Dermis microvascular lymphatic vessel endothelial cell (primary cell): ENCODE measurements around the gene CD34. TPM values are rescaled to one million over a fixed set of nuclear protein-coding genes. Genes with fewer than 3 reads are reported as not detected.
"Not testable (repeated sequence)": the region's sequence is repeated elsewhere in the genome, so short reads cannot be mapped to it uniquely, and the experiment has no call there.

ENCODE experiments used
- DNase-seq, 2 donors: peaks; one replicate each; pipeline versions ENCODE4 v3.0.0 to v3.0.0-alpha.2; 2010; ENCODE audit warnings: low read depth in 2 of 2
- total RNA-seq: library from RNA; depleted of rRNA; stranded (reverse); fragments of >200 nt; gene quantifications from 2 replicates; pipeline ENCODE4 v1.2.1, GENCODE V29; 2014

Gene CD34
- total RNA-seq, 1 donor from 2014 or later = 19.8 TPM

DNA sequence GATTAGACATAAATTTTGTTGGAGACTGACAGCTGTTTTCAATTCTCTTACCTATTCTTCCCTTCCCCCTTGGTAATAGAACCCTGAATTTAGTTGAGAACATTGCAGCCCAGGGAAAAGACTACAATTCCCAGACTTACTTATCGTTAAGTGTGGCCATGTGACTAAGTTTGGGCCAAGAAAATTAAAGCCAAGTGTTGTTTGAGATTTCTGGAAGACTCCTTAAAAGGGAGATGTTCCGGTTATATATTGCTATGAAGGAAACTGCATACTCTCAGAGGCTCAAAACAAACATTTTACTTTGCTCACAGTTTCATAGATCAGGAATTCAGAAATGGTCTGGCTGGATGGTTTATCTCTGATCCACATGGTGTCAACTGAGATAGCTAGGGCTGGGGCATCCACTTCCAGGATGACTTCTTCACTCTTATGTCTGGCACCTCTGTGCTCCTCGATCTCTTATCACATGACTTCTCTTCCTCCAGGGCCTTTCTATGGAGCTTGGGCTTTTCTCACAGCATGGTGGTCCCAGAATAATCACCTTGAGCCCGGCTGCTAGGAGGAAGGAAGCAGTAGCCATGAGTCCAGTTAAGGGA lies 22.4 kb upstream of the CD34 start:
- no peak for DNase-seq

DNA sequence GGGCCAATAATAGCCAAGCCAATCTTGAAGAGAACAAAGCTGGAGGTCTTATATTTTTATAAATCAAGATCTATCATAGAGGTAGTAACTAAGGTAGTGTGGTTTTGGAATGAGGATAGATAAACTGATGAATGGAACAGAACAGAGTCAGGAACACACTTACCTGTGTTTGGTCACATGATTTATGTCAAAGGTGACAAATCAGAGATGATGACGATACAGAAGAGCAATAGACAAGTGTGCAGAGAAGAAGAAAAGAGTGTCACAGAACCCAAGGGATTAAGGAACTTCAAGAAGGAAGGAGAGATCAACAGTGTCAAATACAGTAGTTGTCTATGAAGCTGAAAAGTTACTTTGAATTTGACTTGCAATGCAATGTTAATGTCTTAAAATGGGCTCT lies 16.1 kb upstream of the CD34 start:
- no peak for DNase-seq

DNA sequence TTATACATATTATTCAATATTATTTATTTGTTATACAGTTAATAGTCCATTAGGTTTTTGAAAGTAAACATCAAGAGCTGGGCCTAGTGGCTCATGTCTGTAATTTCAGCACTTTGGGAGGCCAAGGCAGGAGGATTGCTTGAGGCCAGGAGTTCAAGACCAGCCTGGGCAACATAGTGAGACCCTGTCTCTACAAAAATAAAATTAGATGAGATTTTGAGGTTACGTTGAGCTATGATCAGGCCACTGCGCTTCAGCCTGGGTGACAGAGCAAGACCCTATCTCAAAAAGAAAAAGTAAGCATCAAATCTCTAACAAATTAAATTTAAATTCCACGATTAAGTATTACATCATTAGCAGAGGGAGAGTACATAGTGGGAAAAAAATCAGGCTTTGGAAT lies 15.0 kb upstream of the CD34 start:
- DNase-seq = not testable (repeated sequence)

DNA sequence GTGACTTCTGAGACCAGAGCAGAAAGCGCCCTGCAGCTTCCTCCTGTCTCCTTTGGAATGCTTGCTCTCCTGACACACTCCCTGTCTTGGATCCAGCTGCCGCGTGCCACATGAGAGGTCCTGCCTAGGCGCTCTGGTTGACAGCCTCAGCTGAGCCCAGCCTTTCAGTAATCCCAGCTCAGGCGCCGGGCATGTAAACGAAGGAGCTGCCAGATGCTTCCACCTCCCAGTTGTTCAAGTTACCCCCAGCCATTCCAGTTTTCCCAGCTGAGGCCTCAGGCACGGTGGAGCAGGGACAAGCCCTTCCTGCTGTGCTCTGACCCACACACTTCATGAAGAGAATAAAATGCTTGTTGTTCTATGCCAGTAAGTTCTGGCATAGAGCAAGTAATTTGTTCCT lies 14.3 kb upstream of the CD34 start:
- peak; percentile 43 to 76 for DNase-seq

DNA sequence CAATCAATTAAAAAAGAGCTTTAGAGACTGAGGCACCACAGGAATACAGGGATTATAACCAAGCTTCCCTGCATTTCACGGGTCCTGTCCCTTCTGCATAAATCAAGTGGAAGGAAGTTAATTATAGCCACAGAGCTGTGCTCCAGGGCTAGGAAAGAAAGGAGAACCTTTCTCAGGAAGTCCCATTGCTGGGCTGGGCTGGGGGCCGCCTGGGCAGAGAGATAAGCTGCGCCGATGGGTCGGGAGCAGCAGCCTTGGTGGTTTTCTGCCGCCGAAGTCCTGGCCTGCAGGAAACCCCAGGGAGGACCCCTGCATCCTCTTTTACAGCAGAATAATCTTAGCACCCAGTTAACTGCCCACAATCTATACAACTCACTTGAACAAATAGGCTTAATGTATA lies 12.6 kb upstream of the CD34 start:
- DNase-seq = peak in 1 of 2 donors; percentile 84

DNA sequence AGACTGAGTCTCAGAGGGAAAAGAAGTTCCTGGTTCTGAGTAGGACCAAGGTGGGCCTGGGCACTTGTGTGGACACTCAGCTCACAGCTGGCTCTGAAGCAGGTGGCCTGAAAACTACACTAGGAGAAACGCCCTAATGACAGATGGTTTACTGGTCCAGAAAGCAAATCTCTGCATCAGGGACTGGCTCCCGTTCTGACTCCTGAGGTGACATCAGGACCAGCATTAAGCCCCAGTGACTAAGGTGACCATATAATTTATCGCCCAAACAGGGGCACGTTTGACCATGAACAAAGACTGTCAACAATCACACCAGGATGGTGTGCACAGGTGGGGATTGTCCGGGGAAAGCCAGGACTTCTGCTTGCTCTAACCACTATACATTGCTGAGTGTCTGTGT lies 12.2 kb upstream of the CD34 start:
- DNase-seq = no peak

DNA sequence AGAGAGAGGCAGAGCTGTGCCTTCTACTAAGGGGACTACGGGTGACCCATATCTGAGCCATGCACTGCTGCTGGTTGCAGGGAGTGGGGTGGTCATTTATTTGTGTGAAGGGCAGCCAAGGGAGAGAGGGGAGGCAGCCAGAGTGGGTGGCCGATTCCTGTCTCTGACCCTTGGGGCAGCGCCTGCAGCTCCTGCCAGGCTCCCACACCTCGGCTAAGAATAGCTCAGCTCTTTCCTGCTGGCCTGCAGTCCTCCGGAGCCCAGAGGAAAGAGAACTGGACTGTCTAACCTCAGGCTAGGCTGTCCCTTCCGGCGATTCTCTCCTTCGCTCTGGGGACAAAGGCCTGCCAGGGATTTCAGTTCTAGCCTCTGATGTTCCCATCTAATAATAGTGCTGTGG lies 11.6 kb upstream of the CD34 start:
- DNase-seq = peak; percentile 64 to 86

DNA sequence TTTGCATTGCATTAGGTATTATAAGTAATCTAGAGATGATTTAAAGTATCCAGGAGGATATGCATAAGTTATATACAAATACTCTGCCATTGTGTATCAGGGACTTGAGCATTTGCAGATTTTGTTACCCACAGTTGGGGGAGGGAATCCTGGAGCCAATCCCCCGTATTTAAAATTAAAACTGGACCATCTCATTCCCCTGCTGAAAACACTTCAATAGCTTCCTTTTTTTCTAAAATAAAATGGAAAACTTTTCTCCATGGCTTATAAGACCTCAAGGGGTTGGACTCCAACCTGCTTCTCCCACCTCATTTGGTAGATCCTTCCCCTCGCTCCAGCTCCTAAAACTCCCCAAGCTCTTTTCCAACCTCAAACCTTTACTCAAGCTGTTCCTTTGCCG lies 10.4 kb upstream of the CD34 start:
- DNase-seq = no peak

DNA sequence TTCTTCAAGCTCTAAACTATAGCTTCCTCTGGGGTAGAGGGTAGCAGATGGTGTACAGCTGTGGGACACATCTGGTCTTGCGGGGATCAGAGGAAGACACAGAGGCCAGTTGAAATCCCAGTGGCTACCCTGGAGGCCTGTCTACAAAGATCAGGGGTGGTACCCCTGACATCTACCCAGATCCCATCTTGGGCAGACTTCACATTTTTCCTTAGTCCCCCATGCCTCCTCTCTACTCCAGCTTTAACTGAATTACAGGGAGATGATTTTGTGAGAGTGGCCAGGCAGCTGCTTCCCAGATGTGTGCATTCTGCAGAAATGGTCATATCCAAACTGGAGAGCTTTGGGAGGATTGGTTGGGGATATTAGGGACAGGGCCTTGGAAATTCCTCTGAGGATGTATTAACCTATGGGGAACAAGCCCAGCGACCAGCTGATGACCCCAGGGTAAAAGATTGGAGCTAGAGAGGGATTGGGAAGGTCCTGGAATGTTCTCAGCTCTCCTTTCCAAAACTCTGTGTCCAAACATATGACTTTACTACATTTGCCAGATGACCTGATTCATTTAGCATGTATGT lies 9.6 kb upstream of the CD34 start:
- no peak for DNase-seq

DNA sequence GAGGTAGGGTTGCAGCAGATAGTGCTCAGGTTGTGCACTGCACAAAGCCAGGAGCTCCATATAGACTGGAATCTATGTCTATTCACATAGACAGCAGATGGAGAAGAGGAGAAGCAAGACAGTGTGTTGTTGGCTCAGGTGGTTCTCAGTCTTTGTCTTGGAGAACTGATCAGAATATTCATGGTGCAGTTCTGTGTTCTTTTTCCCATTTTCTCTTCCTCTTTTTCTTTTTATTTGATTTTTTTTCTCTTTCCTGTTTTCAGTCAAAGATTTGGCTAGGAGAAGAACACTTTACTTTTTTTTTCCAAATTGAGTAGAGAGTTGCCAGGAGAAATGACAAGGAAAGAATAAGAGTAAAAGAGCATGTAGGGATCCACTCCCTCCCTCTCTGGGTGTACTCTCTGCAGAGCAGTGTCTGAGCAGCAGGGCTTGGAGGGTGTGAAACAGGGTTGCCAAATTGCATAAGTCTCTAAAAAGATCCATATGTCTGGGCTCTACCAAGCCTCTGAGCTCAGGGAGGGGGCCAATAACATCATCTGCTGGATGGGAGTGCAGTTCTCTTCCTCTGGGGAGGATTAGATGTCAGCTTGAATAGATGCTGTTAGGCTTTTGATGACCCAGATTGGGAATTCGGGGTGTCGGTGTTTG lies 8.7 kb upstream of the CD34 start:
- DNase-seq = peak in 1 of 2 donors; percentile 13

DNA sequence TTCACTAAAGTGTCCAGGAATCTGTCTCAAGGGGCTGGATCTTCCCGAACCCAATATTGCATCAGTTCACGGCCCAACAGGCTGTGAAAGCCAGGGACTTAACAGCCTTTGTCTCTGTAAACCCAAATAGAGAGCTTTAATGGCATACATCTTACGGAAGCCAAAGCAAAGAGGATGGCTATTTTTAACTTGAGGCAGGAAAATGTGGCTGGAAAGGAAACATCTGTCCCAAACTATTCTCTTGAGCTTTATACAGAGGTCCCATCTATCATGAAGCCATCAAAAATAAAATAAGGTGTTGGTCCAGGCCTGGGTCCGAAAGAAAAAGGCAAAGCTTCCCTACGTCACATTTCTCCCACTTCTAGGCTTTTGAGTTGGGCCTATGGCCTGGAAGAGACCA lies 7.7 kb upstream of the CD34 start:
- peak; percentile 43 to 73 for DNase-seq

DNA sequence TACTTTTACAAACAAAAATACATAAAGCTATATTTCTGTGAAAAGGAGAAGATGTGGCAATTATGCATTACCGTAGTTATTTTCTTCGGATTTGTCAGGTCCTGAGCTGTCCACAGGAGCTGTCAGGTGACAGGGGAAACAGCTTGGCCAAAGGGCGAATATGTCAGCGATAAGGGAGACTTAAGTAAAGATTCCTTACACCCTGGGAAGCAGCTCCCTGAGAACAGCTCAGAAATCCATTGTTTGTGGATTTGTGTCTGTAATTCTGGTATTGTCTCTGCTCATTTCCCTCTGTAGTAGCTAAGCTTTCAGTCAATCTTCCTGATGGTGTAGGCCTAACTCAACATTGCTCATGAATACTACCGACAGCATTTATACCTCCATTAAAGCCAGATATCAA lies 7.1 kb upstream of the CD34 start:
- DNase-seq = peak in 1 of 2 donors; percentile 38

DNA sequence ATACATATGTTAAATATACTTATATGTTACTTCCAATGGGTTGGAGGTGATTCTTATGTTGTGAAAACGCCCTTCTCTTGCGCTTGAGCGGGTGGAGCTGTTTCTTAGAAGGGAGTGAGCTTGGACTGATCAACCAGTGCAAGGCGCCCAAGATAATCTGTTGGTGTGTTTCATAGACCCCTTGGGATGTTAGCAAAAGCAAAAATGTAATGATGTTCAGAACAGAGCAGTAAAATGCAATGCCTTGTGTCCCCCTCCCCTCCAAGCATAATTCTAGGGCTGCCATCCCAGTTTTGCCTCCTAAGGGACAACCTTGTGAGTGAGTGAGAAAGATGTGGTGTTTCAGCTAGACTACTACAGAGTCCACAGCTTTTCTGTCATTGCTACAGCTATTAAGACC lies 6.2 kb upstream of the CD34 start:
- DNase-seq = no peak

DNA sequence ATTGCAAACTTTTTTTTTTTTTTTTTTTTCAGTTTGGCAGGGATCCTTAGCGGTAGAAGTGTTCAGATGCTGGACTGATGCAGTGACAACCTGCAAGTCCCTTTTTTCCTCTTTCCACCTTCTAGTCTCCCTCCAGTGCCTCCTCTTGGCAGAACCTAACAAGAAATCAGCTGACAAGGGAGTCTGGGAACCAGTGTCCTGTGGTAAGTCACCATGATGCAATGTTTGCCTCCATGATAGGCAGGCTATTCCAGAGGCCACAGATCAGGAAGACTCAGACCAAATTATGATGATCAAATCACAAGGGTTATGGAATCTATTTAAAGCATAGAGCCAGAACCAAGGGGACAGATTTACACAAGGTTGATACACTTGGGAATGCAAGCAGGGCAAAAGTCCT lies 3.0 kb upstream of the CD34 start:
- no peak for DNase-seq

DNA sequence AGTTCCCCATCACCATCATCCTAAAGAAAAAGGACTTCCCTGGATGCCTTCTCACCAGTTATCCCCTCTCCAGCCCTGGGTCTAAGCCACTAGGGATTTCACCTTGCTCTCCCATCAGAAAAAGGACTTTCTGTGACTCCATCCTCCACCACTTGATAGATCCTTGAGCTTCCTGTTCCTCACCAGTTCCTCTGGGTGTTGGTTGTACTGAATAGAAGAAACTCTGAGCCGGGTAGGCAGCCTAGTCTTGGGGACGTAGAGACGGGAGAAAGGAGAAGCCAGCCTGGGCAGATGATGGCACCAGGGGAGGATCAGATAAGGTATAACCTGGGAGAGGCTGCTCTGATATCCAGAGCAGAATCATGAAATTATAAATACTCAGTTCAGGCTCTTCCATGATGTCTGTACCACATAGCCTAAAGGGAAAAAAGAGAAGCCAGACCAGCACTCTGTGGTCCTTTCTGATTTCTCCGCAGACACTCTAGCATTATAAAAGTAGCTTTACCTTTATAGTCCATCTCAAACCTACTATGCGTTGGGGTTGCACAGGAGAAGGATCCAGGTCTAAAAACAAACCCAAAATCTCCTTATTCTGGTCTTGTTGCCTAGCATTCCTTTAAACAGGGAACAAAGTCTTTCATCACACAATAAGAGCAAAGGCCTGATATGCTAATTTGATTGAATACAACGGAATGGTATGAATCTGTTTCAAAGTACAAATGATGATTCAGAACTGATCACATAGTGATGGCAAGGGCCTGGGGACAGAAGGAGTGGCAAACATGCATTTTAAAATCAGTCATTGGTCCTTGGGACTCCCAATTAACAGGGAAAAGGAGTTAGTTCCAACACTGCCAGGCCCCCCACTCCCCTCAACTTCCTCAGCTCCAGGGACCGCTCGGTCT lies 1.2 kb upstream of the CD34 start:
- DNase-seq = no peak

DNA sequence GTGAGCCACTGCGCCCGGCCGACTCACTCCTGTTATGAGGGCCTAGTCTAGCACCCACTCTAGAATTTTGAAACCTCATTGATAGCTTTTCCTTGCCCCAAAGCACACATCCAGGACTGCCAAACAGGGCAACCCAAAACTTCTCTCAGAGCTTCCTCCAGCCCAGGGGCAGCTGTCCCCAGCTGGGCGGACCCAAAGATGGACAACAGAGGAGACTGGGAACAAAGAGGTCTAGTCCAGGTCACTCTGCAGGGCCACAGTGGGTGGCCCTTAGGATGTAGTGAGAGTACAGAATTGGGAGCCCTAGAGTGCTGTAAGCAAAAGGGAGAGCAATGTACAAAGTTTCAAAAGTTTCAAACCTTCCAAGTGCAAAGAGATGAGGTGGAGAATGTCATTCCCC lies 1.2 kb downstream of the CD34 start:
- no peak for DNase-seq

DNA sequence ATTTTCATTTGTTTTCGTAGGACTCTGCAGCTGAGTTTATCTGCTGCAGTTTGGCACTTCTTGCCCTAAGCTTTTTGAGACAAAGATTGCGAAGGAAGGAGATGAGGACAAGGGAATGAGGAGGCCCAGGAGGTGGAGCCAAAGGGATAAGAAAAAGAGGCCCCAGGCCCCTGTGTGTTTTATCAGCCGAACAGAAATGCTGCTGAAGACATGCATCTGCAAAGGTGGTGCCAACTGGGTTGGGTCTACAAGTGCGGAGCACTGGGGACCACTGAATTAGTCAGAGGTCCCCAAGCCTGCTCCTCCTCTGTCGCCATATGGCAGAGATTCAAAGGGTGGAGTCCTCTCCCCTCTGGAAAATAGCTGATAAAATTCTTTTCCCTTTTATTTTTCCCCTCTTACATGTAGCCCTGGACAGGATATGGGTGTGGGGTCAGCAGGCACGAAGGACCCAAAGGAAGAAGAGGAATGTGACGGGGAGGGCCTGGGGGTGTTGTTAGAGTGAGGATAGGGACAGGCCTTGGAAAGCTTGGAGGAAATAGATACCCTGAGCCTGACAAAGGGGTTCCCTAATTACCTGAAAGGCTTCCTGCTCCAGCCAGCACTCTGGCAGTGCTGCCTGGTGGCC lies 2.7 kb downstream of the CD34 start:
- peak; percentile 27 to 55 for DNase-seq

DNA sequence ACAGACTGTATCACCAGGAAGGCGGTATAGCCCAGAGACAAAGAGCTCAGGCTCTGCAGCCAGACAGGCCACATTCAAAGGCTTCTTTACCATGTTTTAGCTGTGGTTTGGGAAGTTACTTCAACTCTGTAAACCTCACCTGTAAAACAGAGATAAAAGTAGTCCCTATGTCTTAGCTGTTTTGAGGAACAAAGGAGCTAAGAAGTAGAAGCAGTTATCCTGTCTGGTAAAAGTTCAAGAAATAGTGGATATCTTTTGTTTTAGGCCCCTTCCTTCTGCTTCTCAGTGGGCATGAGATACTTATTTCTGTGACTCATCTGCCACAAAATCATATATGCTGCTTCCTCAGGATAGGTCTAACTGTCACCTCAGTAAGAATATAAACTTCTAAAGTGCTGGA lies 6.5 kb downstream of the CD34 start:
- no peak for DNase-seq

DNA sequence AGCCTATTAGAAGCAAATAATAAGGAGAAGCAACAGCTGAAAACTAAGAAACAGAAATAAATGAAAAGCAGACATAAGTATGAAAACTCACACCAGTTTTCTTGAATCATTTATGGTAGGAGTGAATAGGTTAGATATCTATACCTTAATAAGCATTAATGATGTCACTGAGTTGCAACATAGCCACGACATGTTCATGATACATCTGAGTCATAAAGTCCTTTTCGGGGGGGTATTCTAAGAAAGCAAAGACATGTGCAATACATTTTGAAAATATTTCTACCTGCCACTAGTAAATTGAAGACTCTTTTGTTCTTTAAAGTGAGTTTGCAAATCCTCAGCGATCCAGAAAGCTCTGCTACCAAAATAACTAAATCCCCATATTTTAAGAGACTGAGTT lies 7.2 kb downstream of the CD34 start:
- DNase-seq = no peak

DNA sequence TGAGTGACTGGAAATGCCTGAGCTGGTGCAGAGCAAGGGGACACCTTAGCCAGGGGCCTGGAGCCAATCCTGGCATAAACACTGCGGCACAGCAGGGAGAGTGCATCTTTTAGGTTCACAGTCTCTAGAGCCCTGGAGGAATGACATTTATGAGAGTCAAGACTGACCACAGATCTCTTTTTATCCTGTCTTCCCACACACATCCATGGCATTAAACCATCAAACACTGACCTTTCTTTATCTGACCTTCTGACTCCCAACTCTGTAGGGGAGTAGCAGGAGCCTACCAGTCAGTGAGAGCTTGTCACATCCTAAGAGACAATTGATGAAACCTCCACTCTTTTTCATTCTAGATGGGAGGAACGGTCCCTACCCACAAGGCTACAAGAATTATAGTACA lies 7.9 kb downstream of the CD34 start:
- DNase-seq = no peak

DNA sequence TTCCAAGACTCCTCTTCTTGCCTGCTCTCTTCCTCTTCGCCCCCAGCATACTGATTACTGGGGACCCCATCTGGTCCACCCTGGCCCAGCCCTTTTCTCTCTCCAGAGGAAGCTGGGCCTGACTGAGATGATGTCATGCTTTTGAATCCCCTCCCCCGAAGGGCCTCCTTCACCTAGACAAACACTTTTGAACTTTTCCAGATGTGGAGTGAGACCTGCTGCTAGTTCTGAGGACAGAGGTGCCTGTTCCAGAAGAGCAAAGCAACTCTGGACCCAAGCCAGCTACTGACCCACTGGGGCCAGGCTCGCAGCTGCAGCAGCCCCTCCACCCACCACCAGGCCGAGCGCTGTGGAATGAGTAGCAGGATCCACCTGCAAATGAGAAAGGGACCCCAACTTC lies 8.4 kb downstream of the CD34 start:
- no peak for DNase-seq
